GM23338 (cell line): ENCODE data around the gene RAB7B. TPM values are rescaled to one million over a fixed set of nuclear protein-coding genes. Genes with fewer than 3 reads are reported as not detected.
A peak's percentile ranks its signal among the peaks of the same experiment; 100 is the strongest.

ENCODE experiments used
- ATAC-seq: fragments of 200-7000 bp; cut with Tn5 transposase; 3 replicates; pipeline ENCODE4 v1.9.1; 2020
- DNase-seq: peaks from one replicate; pipeline ENCODE4 v3.0.0-alpha.2; 2015; ENCODE audit warnings: low spot score
- H2AFZ ChIP-seq: fragments of 200-600 bp; sonication (generic); 2 replicates; pipeline ENCODE4 v1.8.0; 2016; ENCODE audit warnings: antibody characterized with exemption, mild to moderate bottlenecking, moderate library complexity
- H3F3A ChIP-seq: fragments of 200-600 bp; sonication (generic); replicated peaks from 2 replicates; pipeline ENCODE4 v1.8.0; 2017; ENCODE audit warnings: antibody characterized with exemption, mixed run types, low read depth
- H3K27ac ChIP-seq: fragments of 200-600 bp; sonication (generic); 2 replicates; pipeline ENCODE4 v1.6.1; 2016; ENCODE audit warnings: low read depth
- H3K27me3 ChIP-seq: fragments of 200-600 bp; sonication (generic); 2 replicates; pipeline ENCODE4 v1.8.0; 2016; ENCODE audit warnings: mild to moderate bottlenecking, mixed run types, moderate library complexity; ENCODE audit not compliant: insufficient read depth
- H3K36me3 ChIP-seq: fragments of 200-600 bp; sonication (generic); 2 replicates; pipeline ENCODE4 v1.8.0; 2016; ENCODE audit warnings: mild to moderate bottlenecking; ENCODE audit not compliant: insufficient read depth
- H3K4me1 ChIP-seq: fragments of 200-600 bp; sonication (generic); 2 replicates; pipeline ENCODE4 v1.8.0; 2016; ENCODE audit warnings: mild to moderate bottlenecking, moderate library complexity; ENCODE audit not compliant: insufficient read depth
- H3K4me2 ChIP-seq: fragments of 200-600 bp; sonication (generic); 2 replicates; pipeline ENCODE4 v1.7.1; 2017; ENCODE audit warnings: mixed run types
- H3K4me3 ChIP-seq: fragments of 200-600 bp; sonication (generic); 2 replicates; pipeline ENCODE4 v1.6.1; 2016; ENCODE audit warnings: mixed run types
- H3K79me2 ChIP-seq: fragments of 200-600 bp; sonication (generic); replicated peaks from 2 replicates; pipeline ENCODE4 v1.8.0; 2017; ENCODE audit warnings: mild to moderate bottlenecking; ENCODE audit not compliant: insufficient read depth
- H3K9me2 ChIP-seq: fragments of 200-600 bp; sonication (generic); 2 replicates; pipeline ENCODE4 v1.8.0; 2017; ENCODE audit not compliant: insufficient read depth
- H4K20me1 ChIP-seq: fragments of 200-600 bp; sonication (generic); replicated peaks from 2 replicates; pipeline ENCODE4 v1.8.0; 2017; ENCODE audit warnings: mild to moderate bottlenecking; ENCODE audit not compliant: insufficient read depth
- H3K27ac Mint-ChIP-seq: 2 replicates; pipeline ENCODE4 v1.8.0; 2020; ENCODE audit warnings: inconsistent platforms, mild to moderate bottlenecking, moderate library complexity, mixed read lengths
- H3K27me3 Mint-ChIP-seq: 3 replicates; pipeline ENCODE4 v1.8.0; 2022; ENCODE audit warnings: low read depth, mild to moderate bottlenecking, moderate library complexity, mixed read lengths, inconsistent platforms; ENCODE audit not compliant: insufficient read depth, poor library complexity
- H3K36me3 Mint-ChIP-seq: 3 replicates; pipeline ENCODE4 v1.8.0; 2021; ENCODE audit warnings: low read depth, mild to moderate bottlenecking, inconsistent platforms, moderate library complexity, mixed read lengths
- H3K4me1 Mint-ChIP-seq: 3 replicates; pipeline ENCODE4 v1.8.0; 2020; ENCODE audit warnings: mild to moderate bottlenecking, inconsistent platforms, mixed read lengths
- H3K4me3 Mint-ChIP-seq: 3 replicates; pipeline ENCODE4 v1.8.0; 2021; ENCODE audit warnings: moderate library complexity, mild to moderate bottlenecking, inconsistent platforms, mixed read lengths
- H3K9me3 Mint-ChIP-seq: 3 replicates; pipeline ENCODE4 v1.8.0; 2020; ENCODE audit warnings: moderate library complexity, mild to moderate bottlenecking, inconsistent platforms, mixed read lengths
- CREB1 ChIP-seq: fragments of 250-450 bp; sonication (Bioruptor Pico); IDR thresholded peaks from 2 replicates; pipeline ENCODE4 v1.5.0; 2020; ENCODE audit warnings: low read depth, mild to moderate bottlenecking, moderate library complexity
- EZH2 ChIP-seq: fragments of 200-600 bp; sonication (generic); IDR thresholded peaks from one replicate; pipeline ENCODE4 v1.8.0; 2017; ENCODE audit warnings: antibody characterized with exemption, mild to moderate bottlenecking, low read depth; ENCODE audit not compliant: unreplicated experiment
- EZH2phosphoT487 ChIP-seq: fragments of 200-600 bp; sonication (generic); IDR thresholded peaks from one replicate; pipeline ENCODE4 v1.8.1; 2018; ENCODE audit warnings: antibody characterized with exemption; ENCODE audit not compliant: unreplicated experiment
- JUNB ChIP-seq: IDR thresholded peaks from one replicate; pipeline ENCODE4 v1.6.1; 2016; ENCODE audit warnings: antibody characterized with exemption; ENCODE audit not compliant: unreplicated experiment
- NANOG ChIP-seq: IDR thresholded peaks from 2 replicates; pipeline ENCODE4 v1.6.1; 2016; ENCODE audit warnings: antibody characterized with exemption, borderline replicate concordance
- POLR2AphosphoS5 ChIP-seq: IDR thresholded peaks from 2 replicates; pipeline ENCODE4 v1.6.1; 2016; ENCODE audit warnings: antibody characterized with exemption, low read depth
- STAT1 ChIP-seq: IDR thresholded peaks from one replicate; pipeline ENCODE4 v1.6.1; 2016; ENCODE audit warnings: antibody characterized with exemption; ENCODE audit not compliant: unreplicated experiment
- ZNF114 ChIP-seq: fragments of 250-450 bp; sonication (Bioruptor Pico); IDR thresholded peaks from 2 replicates; pipeline ENCODE4 v1.5.0; 2020; ENCODE audit warnings: mild to moderate bottlenecking, moderate library complexity
- ZNF331 ChIP-seq: fragments of 250-450 bp; sonication (Bioruptor Pico); IDR thresholded peaks from 2 replicates; pipeline ENCODE4 v1.5.0; 2020; ENCODE audit warnings: low read depth, mild to moderate bottlenecking, moderate library complexity
- polyA plus RNA-seq: library from polyadenylated mRNA; unstranded; fragments of >200 nt; fragmentation: Nextera tagmentation; extraction: Ambion mirVana; gene quantifications from 2 replicates; pipeline ENCODE4 v1.2.1, GENCODE V29; 2016
- total RNA-seq: library from RNA; depleted of rRNA; stranded (reverse); fragments of >200 nt; shearing (Covaris generic); gene quantifications from 2 replicates; pipeline ENCODE4 v1.2.3, GENCODE V29; 2014
- TF ChIP-seq, protein P1 (sequence below): fragments of 250-450 bp; sonication (Bioruptor Pico); IDR thresholded peaks from 2 replicates; pipeline ENCODE4 v1.5.0; 2020; ENCODE audit warnings: mild to moderate bottlenecking, moderate library complexity
- TF ChIP-seq, protein P2 (sequence below): IDR thresholded peaks from 2 replicates; pipeline ENCODE4 v1.6.1; 2016; ENCODE audit warnings: antibody characterized with exemption
- TF ChIP-seq, protein P3 (sequence below): IDR thresholded peaks from one replicate; pipeline ENCODE4 v1.6.1; 2018; ENCODE audit warnings: antibody characterized with exemption; ENCODE audit not compliant: unreplicated experiment
- TF ChIP-seq, protein P4 (sequence below), 2 experiments: fragments of 200-600 bp in 1 of 2; sonication (generic) in 1 of 2; conservative IDR thresholded peaks; 2 replicates each; pipeline versions ENCODE4 v1.5.1 to v1.6.1; 2016 to 2017; ENCODE audit warnings: antibody characterized with exemption in 2 of 2, low read depth in 2 of 2, mild to moderate bottlenecking in 2 of 2, moderate library complexity in 1 of 2

Gene RAB7B
- total and polyA plus RNA-seq, 2 experiments from 2014 or later = not detected

DNA sequence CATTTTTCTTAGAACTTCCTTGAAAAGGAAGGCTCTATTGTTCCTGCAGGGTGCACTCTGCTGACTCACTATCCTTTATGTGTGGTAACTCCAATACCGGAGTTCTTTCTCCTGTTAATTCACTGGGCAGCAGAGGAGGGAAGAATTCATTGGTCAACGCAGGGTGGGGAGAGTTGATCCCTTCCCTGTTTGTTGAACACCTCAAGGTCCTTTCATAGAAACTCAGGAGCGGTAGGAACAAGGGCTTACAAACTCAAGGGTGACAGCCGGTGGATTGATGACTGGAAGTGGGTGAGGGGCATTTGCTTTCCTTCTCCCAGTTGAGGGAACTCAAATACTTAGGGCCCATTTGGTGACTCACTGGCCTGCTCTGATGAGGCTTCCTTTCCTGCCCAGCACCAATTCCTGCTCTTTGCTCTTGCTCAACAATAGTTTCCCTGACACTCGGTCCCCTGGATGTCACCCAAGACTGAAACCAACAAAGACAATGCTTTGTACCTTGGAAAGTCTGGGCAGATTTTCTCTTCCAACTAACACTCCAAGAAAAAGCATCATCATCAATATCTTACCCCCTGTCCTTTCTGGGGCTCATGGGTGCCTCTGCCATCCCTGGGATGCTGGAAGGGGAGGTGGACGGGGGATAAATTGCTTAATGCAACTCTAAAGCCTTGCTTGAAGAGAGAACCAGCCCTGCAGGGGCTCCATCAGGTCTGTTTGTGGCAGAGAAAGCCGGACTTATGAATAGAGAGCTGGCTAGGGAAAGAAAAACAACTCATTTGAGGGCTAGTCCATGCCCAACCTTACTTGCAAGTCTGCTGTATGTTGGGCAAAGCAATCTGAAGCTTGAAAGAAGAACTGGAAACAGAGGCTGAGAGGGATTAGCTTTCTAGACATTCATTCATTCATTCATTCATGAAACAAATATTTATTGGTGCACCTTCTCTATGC is 69.2 kb downstream of the RAB7B start:
- H3K4me2 ChIP-seq = no peak overlapping the region
- H3K27ac Mint-ChIP-seq = 0 out of 2 replicates have a peak overlapping the region, but pooled peaks have one; percentile 63
- peaks cover 15% of the 10 kb centered on the region for H3K4me1 Mint-ChIP-seq

More for the DNA sequence above, 69.2 kb downstream of the RAB7B start:
- no peak overlapping the region for H3K4me3 Mint-ChIP-seq
- H3K36me3 Mint-ChIP-seq = no peaks in the 10 kb centered on the region
- Histone ChIP-seq H3K4me3 (no peak overlapping the region), H3K4me1 (0 out of 2 replicates have a peak, but pooled peaks cover under 1% of the 10 kb centered on the region), H3K27ac (no peak overlapping the region), H3K36me3 (no peaks in the 10 kb centered on the region), H3K9me2 (peaks cover 7% of the 10 kb centered on the region), H4K20me1 (no peaks in the 10 kb centered on the region), H2AFZ (peak overlapping the region; percentile 56), H3K27me3 (no peaks in the 10 kb centered on the region), H3K79me2 (no peaks in the 10 kb centered on the region), H3F3A (no peaks in the 10 kb centered on the region)
- peak; percentile 64 for ATAC-seq
- DNase-seq = no peak
- no peak for TF ChIP-seq NANOG
- TF ChIP-seq, protein P1, sequence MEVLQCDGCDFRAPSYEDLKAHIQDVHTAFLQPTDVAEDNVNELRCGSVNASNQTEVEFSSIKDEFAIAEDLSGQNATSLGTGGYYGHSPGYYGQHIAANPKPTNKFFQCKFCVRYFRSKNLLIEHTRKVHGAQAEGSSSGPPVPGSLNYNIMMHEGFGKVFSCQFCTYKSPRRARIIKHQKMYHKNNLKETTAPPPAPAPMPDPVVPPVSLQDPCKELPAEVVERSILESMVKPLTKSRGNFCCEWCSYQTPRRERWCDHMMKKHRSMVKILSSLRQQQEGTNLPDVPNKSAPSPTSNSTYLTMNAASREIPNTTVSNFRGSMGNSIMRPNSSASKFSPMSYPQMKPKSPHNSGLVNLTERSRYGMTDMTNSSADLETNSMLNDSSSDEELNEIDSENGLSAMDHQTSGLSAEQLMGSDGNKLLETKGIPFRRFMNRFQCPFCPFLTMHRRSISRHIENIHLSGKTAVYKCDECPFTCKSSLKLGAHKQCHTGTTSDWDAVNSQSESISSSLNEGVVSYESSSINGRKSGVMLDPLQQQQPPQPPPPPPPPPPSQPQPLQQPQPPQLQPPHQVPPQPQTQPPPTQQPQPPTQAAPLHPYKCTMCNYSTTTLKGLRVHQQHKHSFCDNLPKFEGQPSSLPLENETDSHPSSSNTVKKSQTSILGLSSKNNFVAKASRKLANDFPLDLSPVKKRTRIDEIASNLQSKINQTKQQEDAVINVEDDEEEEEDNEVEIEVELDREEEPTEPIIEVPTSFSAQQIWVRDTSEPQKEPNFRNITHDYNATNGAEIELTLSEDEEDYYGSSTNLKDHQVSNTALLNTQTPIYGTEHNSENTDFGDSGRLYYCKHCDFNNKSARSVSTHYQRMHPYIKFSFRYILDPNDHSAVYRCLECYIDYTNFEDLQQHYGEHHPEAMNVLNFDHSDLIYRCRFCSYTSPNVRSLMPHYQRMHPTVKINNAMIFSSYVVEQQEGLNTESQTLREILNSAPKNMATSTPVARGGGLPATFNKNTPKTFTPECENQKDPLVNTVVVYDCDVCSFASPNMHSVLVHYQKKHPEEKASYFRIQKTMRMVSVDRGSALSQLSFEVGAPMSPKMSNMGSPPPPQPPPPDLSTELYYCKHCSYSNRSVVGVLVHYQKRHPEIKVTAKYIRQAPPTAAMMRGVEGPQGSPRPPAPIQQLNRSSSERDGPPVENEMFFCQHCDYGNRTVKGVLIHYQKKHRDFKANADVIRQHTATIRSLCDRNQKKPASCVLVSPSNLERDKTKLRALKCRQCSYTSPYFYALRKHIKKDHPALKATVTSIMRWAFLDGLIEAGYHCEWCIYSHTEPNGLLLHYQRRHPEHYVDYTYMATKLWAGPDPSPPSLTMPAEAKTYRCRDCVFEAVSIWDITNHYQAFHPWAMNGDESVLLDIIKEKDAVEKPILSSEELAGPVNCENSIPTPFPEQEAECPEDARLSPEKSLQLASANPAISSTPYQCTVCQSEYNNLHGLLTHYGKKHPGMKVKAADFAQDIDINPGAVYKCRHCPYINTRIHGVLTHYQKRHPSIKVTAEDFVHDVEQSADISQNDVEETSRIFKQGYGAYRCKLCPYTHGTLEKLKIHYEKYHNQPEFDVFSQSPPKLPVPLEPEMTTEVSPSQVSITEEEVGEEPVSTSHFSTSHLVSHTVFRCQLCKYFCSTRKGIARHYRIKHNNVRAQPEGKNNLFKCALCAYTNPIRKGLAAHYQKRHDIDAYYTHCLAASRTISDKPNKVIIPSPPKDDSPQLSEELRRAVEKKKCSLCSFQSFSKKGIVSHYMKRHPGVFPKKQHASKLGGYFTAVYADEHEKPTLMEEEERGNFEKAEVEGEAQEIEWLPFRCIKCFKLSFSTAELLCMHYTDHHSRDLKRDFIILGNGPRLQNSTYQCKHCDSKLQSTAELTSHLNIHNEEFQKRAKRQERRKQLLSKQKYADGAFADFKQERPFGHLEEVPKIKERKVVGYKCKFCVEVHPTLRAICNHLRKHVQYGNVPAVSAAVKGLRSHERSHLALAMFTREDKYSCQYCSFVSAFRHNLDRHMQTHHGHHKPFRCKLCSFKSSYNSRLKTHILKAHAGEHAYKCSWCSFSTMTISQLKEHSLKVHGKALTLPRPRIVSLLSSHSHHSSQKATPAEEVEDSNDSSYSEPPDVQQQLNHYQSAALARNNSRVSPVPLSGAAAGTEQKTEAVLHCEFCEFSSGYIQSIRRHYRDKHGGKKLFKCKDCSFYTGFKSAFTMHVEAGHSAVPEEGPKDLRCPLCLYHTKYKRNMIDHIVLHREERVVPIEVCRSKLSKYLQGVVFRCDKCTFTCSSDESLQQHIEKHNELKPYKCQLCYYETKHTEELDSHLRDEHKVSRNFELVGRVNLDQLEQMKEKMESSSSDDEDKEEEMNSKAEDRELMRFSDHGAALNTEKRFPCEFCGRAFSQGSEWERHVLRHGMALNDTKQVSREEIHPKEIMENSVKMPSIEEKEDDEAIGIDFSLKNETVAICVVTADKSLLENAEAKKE (CRISPR knock-in tag) = no peak
- TF ChIP-seq ZNF114 (CRISPR knock-in tag) = no peak
- no peak for TF ChIP-seq ZNF331 (CRISPR knock-in tag)
- no peak for TF ChIP-seq JUNB
- TF ChIP-seq CREB1 (CRISPR knock-in tag) = no peak
- TF ChIP-seq, protein P2, sequence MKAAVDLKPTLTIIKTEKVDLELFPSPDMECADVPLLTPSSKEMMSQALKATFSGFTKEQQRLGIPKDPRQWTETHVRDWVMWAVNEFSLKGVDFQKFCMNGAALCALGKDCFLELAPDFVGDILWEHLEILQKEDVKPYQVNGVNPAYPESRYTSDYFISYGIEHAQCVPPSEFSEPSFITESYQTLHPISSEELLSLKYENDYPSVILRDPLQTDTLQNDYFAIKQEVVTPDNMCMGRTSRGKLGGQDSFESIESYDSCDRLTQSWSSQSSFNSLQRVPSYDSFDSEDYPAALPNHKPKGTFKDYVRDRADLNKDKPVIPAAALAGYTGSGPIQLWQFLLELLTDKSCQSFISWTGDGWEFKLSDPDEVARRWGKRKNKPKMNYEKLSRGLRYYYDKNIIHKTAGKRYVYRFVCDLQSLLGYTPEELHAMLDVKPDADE = no peak
- TF ChIP-seq, protein P3, sequence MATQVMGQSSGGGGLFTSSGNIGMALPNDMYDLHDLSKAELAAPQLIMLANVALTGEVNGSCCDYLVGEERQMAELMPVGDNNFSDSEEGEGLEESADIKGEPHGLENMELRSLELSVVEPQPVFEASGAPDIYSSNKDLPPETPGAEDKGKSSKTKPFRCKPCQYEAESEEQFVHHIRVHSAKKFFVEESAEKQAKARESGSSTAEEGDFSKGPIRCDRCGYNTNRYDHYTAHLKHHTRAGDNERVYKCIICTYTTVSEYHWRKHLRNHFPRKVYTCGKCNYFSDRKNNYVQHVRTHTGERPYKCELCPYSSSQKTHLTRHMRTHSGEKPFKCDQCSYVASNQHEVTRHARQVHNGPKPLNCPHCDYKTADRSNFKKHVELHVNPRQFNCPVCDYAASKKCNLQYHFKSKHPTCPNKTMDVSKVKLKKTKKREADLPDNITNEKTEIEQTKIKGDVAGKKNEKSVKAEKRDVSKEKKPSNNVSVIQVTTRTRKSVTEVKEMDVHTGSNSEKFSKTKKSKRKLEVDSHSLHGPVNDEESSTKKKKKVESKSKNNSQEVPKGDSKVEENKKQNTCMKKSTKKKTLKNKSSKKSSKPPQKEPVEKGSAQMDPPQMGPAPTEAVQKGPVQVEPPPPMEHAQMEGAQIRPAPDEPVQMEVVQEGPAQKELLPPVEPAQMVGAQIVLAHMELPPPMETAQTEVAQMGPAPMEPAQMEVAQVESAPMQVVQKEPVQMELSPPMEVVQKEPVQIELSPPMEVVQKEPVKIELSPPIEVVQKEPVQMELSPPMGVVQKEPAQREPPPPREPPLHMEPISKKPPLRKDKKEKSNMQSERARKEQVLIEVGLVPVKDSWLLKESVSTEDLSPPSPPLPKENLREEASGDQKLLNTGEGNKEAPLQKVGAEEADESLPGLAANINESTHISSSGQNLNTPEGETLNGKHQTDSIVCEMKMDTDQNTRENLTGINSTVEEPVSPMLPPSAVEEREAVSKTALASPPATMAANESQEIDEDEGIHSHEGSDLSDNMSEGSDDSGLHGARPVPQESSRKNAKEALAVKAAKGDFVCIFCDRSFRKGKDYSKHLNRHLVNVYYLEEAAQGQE = no peak
- TF ChIP-seq POLR2AphosphoS5 = no peak
- no peak for TF ChIP-seq EZH2phosphoT487
- TF ChIP-seq EZH2 = no peak
- no peak for TF ChIP-seq STAT1
- TF ChIP-seq, protein P4, sequence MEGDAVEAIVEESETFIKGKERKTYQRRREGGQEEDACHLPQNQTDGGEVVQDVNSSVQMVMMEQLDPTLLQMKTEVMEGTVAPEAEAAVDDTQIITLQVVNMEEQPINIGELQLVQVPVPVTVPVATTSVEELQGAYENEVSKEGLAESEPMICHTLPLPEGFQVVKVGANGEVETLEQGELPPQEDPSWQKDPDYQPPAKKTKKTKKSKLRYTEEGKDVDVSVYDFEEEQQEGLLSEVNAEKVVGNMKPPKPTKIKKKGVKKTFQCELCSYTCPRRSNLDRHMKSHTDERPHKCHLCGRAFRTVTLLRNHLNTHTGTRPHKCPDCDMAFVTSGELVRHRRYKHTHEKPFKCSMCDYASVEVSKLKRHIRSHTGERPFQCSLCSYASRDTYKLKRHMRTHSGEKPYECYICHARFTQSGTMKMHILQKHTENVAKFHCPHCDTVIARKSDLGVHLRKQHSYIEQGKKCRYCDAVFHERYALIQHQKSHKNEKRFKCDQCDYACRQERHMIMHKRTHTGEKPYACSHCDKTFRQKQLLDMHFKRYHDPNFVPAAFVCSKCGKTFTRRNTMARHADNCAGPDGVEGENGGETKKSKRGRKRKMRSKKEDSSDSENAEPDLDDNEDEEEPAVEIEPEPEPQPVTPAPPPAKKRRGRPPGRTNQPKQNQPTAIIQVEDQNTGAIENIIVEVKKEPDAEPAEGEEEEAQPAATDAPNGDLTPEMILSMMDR (conservative IDR thresholded peaks at IDR 0.05; ENCODE audit: low read depth in 2 of 2) = no peak
- H3K27me3 Mint-ChIP-seq = peaks cover 4% of the 10 kb centered on the region
- no peaks in the 10 kb centered on the region; the same call in 2 of the 3 replicates for H3K9me3 Mint-ChIP-seq
